HEK293 (cell line): ENCODE measurements around the gene PGP.

Experiments used
- CTCF ChIP-seq: fragments of 450-650 bp; formaldehyde crosslinking; IDR thresholded peaks from 2 replicates; pipeline ENCODE4 v1.5.1; 2016; ENCODE audit warnings: missing biosample characterization, missing genetic modification characterization
- GFI1B ChIP-seq: fragments of 450-650 bp; formaldehyde crosslinking; IDR thresholded peaks from 2 replicates; pipeline ENCODE4 v1.5.1; 2016; ENCODE audit warnings: missing biosample characterization, missing genetic modification characterization
- REST ChIP-seq: fragments of 450-650 bp; formaldehyde crosslinking; IDR thresholded peaks from 2 replicates; pipeline ENCODE4 v1.5.1; 2016; ENCODE audit warnings: missing biosample characterization, missing genetic modification characterization
- ZBTB1 ChIP-seq: fragments of 450-650 bp; formaldehyde crosslinking; IDR thresholded peaks from 2 replicates; pipeline ENCODE4 v1.5.1; 2016; ENCODE audit warnings: missing biosample characterization, missing genetic modification characterization
- ZNF274 ChIP-seq, 2 experiments: fragments of 200-500 bp in 1 of 2; fragments of 450-650 bp in 1 of 2; sonication (Bioruptor generic) in 1 of 2; formaldehyde crosslinking in 1 of 2; IDR thresholded peaks; 2 replicates each; pipeline versions ENCODE4 v1.5.1 to v1.6.1; 2014 to 2016; ENCODE audit warnings: borderline replicate concordance in 1 of 2, inconsistent platforms in 1 of 2, low read length in 1 of 2, missing biosample characterization in 1 of 2, missing genetic modification characterization in 1 of 2
- ZNF423 ChIP-seq: fragments of 450-650 bp; formaldehyde crosslinking; IDR thresholded peaks from 2 replicates; pipeline ENCODE4 v1.5.1; 2016; ENCODE audit warnings: missing biosample characterization, missing genetic modification characterization
- ZNF529 ChIP-seq: fragments of 450-650 bp; formaldehyde crosslinking; IDR thresholded peaks from 2 replicates; pipeline ENCODE4 v1.5.1; 2017; ENCODE audit warnings: missing genetic modification characterization, missing biosample characterization; ENCODE audit not compliant: insufficient replicate concordance
- ZNF639 ChIP-seq: fragments of 450-650 bp; formaldehyde crosslinking; IDR thresholded peaks from 2 replicates; pipeline ENCODE4 v1.5.1; 2016; ENCODE audit warnings: missing biosample characterization, missing genetic modification characterization
- ZNF692 ChIP-seq: fragments of 450-650 bp; formaldehyde crosslinking; IDR thresholded peaks from 2 replicates; pipeline ENCODE4 v1.5.1; 2016; ENCODE audit warnings: missing biosample characterization, missing genetic modification characterization
- ZNF830 ChIP-seq: fragments of 450-650 bp; IDR thresholded peaks from 2 replicates; pipeline ENCODE4 v1.5.0; 2018; ENCODE audit warnings: missing biosample characterization, missing genetic modification characterization, low read depth, mild to moderate bottlenecking, moderate library complexity

- TF ChIP-seq REST (tag by site-specific recombination) (no peak), ZBTB1 (tag by site-specific recombination) (no peak), ZNF423 (tag by site-specific recombination) (no peak), ZNF830 (tag by site-specific recombination) (no peak), ZNF692 (tag by site-specific recombination) (no peak), ZNF639 (no peak), GFI1B (tag by site-specific recombination) (no peak), ZNF274 (IDR thresholded peaks at IDR 0.05; ENCODE audit: low read length) (no peak), ZNF274 (tag by site-specific recombination; IDR thresholded peaks at IDR 0.05; ENCODE audit: borderline replicate concordance) (no peak), CTCF (no peak), ZNF529 (no peak)
Measured at GRCh38 chr16:2212362-2213324, 2.0 kb downstream of the PGP start.
